Midbrain (tissue), 1 donor: ENCODE measurements around the gene ZNF423.

ENCODE experiments used
- DNase-seq: peaks from one replicate; lab custom pipeline; 2025; lab: John Stamatoyannopoulos, UW

ZNF423 gene

DNA sequence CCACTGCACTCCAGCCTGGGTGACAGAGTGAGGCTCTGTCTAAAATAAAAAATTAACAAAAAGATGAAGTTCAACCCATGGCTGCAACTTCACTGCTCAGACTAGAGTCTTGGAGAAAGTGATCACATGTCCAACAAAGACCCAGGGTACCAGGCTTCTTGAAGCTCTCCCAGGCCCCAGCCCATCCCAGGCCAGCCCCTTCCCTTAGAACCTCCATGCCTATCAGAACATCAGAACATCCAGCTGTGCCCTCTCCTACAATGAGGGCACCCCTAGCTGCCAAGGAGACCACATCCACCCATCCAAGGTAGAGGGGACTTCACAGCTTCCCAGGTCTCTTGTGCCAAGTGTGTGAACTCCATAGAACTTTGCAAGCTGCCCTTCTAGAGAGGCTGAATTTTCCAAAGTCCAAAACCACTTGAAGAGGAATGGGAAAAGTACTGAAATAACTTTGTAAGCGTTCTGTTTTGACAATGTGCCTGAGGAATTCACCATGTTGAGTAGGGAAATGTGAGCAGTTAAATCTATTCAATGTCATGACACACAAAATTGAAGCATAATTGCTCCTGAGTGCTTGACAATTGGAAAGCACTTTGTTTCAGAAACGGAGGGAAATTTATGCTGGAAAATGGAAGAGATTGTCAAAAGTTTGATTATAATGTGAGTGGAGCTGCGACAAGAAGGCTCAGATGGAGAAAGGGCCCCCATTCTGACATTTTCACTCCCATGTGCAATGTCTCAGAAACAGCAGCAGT lies 230.4 kb downstream of the ZNF423 start:
- DNase-seq = no peak

DNA sequence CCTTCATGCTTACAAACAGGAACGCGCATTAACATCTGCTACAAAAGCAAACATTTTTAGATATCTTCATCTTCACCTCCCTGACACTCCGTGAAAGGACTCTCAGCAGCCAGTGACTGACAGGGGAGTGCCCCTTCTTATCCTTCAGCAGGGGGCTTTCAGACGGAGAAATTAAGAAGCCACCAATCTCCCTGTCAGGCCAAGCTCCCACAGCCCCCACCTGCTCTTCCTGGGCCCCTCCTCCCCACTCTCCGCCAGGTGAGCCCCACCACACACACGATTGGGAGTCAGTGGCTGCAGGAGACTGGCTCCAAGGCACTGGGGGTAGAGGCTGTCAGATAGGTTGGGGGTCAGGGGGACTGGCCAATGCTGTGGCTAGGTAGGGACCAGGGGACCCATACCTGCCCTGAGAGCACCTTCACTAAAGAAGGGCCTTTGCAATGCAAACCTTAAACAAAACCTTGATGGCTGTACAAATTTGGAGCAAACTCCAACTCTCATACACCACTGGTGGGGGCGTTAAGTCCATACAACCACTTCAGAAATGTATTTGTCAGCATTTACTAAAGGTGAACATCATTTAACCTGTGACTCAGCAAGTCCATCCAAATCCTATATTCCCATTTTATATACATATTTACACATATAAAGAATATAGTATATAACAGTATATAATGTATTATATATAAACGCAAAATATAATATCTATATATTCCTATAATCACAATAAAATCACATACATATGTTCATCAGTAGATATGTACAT lies 232.2 kb downstream of the ZNF423 start:
- DNase-seq = no peak

DNA sequence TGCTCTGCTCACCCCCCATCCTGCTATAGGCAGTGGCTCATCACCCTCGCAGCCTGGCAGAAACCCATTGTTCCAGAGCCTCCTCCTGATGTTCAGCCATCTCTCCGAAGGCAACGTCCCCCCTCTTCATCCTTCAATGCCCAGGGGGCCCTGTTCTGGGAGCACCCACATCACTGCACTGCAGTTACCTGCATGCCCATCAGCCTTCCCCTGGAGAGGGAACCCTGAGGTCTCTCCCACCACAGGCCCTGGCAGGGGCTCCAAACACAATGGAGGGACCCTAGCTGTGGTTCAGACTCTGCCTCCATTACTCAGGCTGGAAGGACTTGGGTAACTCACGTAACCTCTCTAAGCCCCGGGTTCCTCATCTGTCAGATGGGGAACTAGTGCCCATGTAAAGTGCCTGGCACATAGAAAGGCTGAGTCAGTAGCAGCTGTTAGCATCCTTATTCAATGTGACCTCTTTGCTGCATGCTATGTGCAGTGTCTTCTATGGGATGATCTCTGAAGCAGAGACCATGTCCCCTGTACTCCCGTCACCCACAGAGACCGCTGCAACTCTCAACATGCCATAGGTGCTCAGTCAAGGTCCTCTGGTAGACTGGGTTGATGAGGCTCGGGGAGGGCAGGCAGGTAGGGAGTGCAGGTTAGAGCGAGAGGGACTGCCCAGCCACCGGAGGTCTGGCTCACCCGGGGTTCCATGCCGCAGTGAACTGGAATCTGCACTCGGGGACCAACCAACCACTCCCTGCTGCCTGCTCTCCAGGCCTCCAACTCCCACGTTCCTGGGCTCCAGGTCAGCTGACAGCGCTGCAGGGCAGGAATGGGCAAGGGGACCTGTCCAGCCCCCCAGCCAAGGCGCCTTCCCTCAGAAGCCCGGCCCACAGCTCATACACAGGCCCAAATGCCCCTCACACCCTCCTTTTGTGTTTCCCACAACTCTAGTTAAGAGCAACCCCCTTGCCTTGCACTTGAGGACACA lies 233.2 kb downstream of the ZNF423 start:
- no peak for DNase-seq

DNA sequence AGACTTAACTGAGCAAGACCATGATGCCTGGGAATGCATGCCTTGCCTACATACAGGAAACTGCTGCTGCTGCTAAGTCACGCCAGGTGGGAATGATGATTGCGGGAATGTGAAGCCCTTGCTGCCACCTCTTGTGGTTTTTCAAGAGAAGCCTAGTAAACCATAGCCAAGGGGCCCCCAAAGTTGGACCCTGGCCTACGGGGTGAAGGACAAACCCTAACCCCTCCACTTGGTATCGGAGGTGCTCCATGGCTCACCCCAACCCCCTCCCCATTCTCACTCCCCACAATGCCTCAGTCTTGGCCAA lies 233.9 kb downstream of the ZNF423 start:
- DNase-seq = no peak

DNA sequence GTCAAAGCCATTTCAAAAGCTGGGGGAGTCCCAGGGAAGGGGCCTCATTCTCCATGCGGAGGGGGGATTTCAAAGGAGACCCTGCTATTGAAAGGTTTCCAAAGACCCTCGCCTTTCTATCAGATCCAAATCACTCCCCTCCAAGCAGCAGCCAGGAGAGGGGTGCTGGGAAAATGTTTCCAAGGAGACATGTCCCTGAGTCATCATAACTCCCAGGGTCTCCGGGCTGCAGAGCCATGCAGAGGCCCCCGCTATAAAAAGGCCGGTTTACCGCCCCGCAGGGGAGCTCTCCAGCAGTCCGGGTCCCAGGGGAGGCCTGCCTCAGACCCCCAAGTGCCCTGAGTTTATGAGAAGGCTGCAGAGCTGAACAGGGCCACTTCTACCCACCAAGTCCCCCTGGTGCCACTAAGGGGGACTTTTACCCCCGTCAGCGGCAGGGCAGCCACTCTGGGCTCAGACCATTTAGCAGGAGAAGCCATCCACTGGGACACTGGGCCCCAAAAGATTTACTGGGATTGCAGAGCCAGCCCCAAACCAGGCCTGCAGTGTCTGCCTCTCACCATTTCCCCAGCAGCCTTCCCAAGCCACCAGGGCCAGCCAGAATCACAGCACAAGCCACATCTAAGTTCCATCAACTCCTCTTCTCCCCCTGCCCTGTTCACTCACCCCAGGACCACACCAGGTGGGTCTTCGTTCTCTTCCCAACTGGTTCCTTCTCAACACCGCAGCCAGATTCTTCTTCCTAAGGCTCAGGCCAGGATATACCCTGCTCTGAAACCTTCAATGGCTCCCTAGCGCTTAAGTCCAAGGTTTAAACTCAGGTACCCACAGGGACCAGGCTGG lies 234.4 kb downstream of the ZNF423 start:
- no peak for DNase-seq

DNA sequence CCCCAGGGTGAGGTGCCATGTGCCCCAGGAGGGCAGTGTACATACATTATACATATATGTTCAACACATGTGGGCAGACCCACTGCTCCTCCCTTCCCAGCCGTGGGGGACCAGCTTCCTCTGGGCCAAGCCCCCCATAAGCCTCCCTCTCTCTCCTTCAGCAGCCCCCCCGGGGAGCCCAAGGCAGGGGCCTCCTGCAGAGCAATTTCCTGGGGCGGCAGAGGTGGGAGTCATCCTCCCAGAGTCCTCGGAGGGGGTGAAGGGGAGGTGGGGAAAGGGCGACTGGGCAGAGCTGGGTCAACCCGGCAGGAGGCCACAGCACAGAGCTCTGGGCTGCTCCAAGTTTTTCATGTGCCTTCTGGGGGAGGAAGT lies 235.1 kb downstream of the ZNF423 start:
- DNase-seq = no peak

DNA sequence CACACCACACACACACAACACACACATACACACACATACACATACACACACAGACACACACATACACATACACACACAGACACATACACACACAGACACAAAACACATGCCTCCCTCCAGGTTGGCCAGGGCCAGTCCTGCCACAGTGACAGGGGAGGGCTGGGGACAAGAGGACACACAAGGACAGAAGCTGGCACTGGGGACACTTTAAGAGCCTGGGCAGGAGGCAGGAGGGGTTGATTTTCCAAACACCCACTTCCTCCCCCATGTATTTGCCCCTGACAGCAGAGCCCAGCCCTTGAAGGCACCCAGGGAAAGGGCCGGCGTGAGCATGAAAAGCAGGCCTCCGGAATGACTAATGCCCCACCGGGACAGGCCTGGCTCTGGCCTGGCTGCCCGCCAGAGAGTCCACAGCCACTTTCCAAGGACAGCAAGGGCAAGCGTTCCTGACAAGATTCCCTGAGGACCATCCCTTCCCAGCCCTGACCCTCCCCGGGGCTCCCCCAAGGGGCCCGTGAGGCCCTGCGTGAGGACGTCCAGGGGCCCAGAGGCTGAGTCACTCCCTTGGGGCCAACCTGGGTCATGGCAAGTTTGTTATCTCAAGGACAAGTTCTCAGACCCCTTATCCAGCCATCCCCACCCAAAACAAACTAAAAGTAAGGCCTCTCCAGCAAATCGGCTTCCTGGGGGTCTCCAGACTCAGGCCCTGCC lies 235.6 kb downstream of the ZNF423 start:
- peak; percentile 14 for DNase-seq

DNA sequence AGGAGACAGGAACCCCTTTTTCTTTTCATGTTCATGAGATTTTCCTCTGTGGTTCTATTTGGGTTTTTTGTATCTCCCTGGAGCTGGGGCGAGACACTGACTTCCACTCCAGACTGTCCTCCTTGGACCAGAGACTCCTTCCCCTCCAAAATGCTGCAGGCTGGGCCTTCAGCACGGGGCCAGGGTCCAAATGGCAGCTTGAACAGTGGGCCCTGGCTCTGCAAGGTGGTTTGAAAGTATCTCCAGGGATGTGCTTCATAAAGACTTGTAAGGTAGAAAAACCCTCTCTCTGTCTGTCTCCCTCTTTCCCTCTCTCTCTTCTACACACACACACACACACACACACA lies 236.1 kb downstream of the ZNF423 start:
- DNase-seq = no peak

DNA sequence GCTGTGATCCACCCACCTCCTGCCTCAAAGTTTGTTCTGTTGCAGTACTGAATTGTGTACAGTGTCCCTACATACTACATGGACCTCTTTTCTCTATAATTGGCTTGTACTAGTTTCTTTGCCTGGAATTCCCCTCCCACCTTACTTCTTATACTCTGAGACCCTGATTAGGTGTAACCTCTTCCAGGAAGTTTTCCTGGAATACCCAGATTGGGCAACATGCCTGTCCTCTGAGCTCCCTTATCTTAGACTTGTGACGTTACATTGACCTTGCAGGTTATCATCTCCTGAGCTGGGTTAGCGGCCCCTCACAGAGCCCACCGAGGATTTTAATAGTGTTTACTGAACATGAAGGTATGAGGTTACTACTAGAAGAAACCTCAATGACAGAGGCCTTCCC lies 237.0 kb downstream of the ZNF423 start:
- no peak for DNase-seq

DNA sequence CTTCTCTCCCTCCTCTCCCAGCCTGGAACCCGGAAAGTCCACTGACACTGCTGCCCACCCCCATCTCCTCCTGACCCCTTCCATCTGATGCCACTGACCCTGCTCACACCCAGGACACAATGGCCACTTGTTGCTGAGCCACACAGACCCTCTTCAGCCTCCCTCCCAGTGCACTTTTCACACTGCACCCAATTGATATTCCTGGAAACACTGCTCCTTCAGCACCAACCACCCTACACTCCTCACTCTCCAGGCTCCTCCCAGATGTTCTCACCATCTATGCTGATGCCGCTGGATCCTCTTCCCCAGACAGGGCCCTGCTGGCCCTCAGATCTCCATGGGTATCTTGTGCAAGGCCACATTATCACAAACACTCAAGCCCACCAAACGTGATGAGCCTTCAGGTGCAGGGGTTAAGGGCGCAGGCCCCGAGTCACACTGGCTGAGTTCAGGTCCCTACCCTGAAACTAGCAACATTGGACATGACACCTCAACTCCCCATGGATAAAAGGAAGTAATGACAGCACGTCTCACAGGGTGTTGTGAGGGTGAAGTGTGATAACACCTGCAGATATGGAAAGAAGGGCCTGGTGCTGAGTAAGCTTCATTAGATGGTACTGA lies 238.1 kb downstream of the ZNF423 start:
- DNase-seq = no peak

DNA sequence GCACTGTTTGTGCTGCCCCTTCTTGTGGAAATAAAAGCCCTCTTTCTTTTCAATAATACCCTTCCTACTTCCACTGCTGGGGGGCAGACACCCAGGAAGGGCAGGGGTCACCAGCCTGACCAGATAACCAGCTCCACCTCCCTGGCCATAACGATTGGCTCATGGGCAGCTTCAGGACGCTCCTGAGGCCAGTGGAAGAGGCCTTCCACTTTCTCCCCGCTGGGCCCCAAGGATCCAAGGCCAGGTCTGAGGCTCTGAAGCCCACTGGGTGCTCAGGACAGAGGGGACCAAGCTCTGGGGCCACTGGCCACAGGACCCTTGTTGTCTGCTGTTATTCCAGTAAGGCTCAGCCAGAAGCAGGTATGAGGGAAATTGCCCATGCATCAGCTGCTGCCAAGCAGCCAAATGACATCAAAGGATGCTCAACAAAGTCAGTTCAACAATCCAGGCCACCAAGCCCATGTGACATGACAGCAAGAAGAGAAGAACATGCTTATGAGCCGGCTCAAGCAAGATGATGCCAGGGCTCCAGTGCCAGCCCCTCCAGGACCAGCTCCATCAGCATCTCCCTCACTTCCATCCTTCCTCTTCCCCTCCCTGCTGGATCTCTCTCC lies 238.8 kb downstream of the ZNF423 start:
- DNase-seq = no peak

DNA sequence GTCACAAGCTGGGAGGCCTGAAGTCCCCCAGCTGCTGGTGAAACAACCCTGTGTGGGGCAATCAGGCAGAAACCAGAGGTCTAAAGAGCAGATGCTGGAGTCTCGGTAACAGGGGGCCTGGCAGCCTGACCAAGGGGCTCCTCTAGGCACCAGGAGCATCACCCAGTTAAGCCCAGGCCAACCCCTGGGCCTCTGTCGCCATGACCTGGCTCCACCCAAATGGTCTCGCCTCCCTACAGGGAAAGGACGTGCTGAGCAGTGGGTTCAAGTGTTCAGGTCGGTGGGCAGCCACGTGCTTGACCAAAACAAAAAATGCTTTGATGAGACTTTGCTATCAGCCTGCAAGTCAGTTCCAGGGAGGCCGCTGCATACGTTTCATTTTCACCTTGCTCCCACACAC lies 240.3 kb downstream of the ZNF423 start:
- DNase-seq = no peak

DNA sequence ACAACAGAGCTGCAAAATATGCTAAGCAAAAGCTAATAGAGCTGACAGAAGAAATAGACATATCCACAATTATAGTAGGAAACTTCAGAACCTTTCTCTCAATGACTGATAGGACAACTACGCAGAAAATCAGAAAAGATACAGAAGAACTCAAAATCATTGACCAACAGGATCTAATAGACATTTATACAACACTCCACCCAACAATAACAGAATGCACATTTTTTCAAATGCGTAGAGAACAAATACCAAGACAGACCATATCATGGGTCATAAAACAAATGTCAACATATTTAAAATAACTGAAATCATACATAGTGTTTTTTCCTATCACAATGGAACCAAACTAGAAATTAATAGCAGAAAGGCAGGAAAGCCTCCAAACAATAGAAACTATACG lies 244.9 kb downstream of the ZNF423 start:
- DNase-seq = no peak

DNA sequence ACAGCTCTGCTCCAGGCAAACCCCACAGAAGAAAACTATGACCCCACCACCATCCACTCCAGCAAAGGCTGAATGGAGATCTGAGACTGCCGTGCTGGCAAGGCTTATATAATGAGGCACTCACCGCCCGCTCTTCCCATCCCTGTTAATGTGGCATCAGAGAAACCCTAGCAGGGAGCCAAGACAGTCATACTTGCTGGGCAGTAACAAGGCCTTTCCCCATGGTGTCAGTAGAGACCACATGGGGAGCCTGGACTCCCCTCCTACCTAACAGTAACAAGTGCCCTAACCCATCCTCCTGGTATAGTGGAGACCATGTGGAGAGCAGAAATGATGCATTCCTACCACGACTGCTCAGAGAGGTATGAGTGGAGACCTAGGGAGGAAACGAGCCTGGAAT lies 247.1 kb downstream of the ZNF423 start:
- DNase-seq = peak; percentile 24

DNA sequence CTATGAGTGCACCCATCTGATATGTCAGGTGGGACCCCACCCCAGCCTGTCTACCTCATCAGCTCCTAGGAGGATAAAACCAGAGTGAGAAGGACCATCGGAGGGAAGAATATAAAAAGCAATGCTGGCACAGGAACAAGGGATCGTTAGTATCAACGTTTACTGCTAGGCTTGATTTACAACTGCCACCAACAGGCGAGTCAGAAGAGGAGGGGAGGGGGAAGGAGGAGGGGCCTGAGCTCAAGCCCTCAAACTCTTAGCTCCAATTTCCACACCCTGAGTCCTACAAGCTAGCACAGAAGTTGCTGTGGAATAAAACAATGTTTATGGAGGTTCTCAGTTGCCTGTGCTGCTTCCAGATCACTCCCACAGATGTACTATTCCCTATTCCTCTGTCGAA lies 247.8 kb downstream of the ZNF423 start:
- DNase-seq = no peak

DNA sequence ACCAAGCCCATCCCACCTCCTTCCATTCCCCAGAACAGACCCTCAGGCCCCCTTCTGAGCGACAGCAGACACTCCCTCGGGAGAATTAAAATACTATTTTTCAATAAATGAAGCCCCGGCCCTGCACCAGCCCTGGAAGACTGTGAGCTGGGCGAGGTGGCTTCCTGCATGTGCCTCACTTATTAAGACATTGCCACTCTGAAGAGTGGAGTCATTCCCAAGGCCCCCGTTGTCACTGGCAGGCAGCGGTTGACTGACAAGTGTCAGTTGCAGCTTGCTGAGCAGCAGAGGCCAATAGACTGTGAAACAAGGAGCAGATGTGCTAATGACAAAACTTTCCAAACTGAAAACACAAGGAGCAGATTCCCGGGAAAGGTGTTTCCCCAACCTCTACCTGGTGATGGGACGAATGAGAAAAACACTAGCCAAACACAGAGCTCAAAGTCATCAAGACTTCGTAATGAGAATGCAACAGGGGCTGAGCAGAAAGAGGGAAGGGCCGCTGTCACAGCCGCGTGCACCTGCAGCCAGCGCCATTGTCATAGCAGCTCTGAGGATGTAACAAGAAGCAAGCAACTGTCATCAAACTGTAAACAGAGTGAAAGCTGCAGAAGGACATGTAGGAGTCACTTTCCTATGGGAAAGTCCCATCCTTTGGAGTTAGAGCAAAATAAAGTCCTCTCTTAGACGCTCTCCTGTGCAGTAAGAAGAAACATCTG lies 250.2 kb downstream of the ZNF423 start:
- DNase-seq = no peak

DNA sequence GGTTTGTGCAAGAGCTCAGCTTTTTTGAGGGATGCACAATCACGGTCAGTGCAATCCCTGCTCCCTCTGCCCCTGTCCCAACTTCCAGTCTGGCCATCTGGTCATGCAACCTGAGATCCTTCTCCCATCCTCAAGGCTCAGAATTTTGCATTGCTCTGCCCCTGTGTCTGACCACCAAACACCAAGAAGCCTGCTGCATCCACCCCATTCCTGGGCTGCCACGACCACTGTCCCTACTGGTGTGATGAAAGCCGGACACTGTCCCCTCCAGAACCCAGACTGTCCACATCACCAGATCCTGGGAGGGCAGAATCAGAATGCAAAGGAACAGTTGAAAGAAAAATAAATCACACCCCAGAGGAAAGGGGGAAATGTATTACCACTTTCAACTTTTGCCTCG lies 251.3 kb downstream of the ZNF423 start:
- no peak for DNase-seq

DNA sequence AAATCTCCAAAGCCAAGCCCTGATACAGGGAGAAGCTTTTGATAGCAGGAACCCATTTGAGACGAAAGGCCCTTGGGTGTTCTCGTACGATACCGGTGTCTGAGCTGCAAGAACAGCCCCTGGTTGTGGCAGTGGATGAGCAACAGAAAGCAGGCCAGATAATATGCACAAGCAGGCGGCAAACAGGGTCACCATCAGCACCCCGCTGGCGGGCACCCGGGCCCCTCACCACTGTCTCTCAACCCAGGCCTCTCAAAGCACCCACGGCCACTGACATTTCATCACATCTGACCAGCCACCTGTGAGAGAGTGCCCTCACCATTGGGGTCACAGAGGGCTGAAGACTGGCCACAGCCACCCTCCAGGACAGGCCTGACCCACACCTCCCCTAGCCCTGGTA lies 252.0 kb downstream of the ZNF423 start:
- DNase-seq = no peak

DNA sequence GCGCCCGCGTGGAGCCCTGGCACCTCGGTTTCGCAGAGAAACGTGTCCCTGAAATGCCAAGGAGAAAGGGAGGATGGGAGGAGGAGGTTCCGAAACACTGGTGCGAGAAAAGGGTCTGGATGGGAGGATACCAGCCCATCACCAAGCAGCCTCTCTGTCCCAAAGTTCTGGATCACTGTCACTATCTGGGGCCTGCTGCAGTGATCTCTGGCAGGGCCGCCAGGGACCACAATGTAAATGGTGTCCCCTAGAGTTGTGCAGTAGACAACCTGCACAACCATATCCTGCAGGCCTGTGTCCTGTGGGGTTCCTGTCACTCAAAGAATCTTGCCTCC lies 253.0 kb downstream of the ZNF423 start:
- no peak for DNase-seq
